ENCODE results near the gene LRRC72. TPM values are rescaled to one million over a fixed set of nuclear protein-coding genes. Genes with fewer than 3 reads are reported as not detected.

The LRRC72 gene
- total RNA-seq, 3 donors from 2014 or later (not counting 1 experiment from before 2014, with no cell fraction given), result not detected

DNA sequence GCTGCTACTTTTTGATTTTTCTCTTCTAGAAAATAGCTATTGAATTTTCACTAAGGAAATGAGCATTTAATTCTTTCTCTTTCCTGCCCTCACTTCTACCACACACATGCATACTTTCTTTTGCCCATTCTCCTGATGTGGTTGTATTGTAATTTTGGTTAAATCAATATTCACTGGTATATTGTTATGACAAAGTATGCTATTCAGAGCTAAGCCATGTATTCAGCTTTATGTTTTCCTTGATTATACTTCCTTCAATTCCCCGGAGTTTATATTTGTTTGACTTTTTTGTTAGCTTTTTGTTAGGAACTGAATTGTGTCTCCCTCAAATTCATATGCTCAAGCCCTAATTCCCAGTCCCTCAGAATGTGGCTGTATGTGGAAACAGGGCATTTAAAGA is 24.0 kb downstream of the LRRC72 start:
- ATAC-seq, result no peak
- TF ChIP-seq, protein P1, sequence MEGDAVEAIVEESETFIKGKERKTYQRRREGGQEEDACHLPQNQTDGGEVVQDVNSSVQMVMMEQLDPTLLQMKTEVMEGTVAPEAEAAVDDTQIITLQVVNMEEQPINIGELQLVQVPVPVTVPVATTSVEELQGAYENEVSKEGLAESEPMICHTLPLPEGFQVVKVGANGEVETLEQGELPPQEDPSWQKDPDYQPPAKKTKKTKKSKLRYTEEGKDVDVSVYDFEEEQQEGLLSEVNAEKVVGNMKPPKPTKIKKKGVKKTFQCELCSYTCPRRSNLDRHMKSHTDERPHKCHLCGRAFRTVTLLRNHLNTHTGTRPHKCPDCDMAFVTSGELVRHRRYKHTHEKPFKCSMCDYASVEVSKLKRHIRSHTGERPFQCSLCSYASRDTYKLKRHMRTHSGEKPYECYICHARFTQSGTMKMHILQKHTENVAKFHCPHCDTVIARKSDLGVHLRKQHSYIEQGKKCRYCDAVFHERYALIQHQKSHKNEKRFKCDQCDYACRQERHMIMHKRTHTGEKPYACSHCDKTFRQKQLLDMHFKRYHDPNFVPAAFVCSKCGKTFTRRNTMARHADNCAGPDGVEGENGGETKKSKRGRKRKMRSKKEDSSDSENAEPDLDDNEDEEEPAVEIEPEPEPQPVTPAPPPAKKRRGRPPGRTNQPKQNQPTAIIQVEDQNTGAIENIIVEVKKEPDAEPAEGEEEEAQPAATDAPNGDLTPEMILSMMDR (IDR thresholded peaks at IDR 0.05), result no peak
- no peaks in the 10 kb centered on the region for H3K36me3 Mint-ChIP-seq
- peaks cover 4 to 8% of the 10 kb centered on the region in 2 donors for H3K27me3 Mint-ChIP-seq (ENCODE audit: low read depth in 2 of 2)
- Histone ChIP-seq H3K27me3 (ENCODE audit: control insufficient read depth, insufficient read depth, low read length) (no peaks in the 10 kb centered on the region), H3K27ac (ENCODE audit: low read length) (no peak overlapping the region), H3K9me3 (ENCODE audit: control insufficient read depth, insufficient read depth, low read length) (no peaks in the 10 kb centered on the region), H3K4me1 (ENCODE audit: control insufficient read depth, insufficient read depth, low read length) (no peaks in the 10 kb centered on the region), H3K4me3 (ENCODE audit: low read length) (no peak overlapping the region), H3K36me3 (ENCODE audit: control insufficient read depth, insufficient read depth, low read length) (no peaks in the 10 kb centered on the region)
- intact Hi-C loops (cut with micrococcal nuclease), result no loop called here
- no peak overlapping the region for H3K27ac Mint-ChIP-seq
- no peak overlapping the region for H3K4me3 Mint-ChIP-seq
- DNase-seq, result no peak
- no peaks in the 10 kb centered on the region for H3K4me1 Mint-ChIP-seq
- no peaks in the 10 kb centered on the region for H3K9me3 Mint-ChIP-seq
- 100% methylated on average over 1 of the region's 1 CpG for WGBS (ENCODE audit: insufficient coverage)

- Histone ChIP-seq H3K9me3 (ENCODE audit: control insufficient read depth, insufficient read depth, low read length) (no peaks in the 10 kb centered on the region), H3K4me1 (ENCODE audit: control insufficient read depth, insufficient read depth, low read length) (no peaks in the 10 kb centered on the region), H3K27ac (ENCODE audit: low read length) (no peak overlapping the region), H3K4me3 (ENCODE audit: low read length) (no peak overlapping the region), H3K36me3 (ENCODE audit: control insufficient read depth, insufficient read depth, low read length) (no peaks in the 10 kb centered on the region), H3K27me3 (ENCODE audit: control insufficient read depth, insufficient read depth, low read length) (no peaks in the 10 kb centered on the region)
- intact Hi-C loops (cut with micrococcal nuclease), result no loop called here
- Mint-ChIP-seq H3K36me3 (no peaks in the 10 kb centered on the region), H3K27me3 (ENCODE audit: low read depth in 2 of 2) (peaks cover 4 to 8% of the 10 kb centered on the region in 2 donors), H3K9me3 (no peaks in the 10 kb centered on the region), H3K4me3 (no peak overlapping the region), H3K27ac (no peak overlapping the region), H3K4me1 (peaks cover 5% of the 10 kb centered on the region in 2 donors)
- WGBS (ENCODE audit: insufficient coverage), result 91% methylated on average over 10 of the region's 10 CpGs
- TF ChIP-seq, protein P1 (IDR thresholded peaks at IDR 0.05), result no peak
- DNase-seq (no peak), ATAC-seq (no peak)
Measured at GRCh38 chr7:16554518-16555236, 28.1 kb downstream of the LRRC72 start.

DNA sequence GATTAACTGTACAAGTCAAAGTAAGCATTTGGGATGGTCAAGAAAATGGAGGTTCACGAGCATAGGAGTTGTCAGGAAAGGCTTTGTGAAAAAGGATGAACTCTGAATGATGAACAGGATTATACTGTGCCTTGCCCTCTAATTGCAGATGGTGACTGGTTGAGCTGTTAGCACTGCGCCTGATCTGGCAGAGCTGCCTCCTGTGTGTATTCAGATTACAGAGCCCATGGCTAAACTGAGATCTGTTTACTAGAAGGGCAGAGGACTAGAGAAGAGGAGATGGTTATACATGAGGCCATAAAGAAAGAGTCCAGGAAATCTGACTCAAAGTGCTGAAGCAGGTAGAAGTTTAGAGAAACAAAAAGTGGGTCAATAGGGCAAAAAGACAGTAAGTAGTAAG is 29.7 kb downstream of the LRRC72 start:
- Mint-ChIP-seq H3K36me3 (no peaks in the 10 kb centered on the region), H3K9me3 (no peaks in the 10 kb centered on the region), H3K4me1 (peaks cover 5% of the 10 kb centered on the region in 2 donors), H3K4me3 (no peak overlapping the region), H3K27ac (no peak overlapping the region), H3K27me3 (ENCODE audit: low read depth in 2 of 2) (peaks cover 4% of the 10 kb centered on the region in 2 donors)
- Histone ChIP-seq H3K4me1 (ENCODE audit: control insufficient read depth, insufficient read depth, low read length) (no peaks in the 10 kb centered on the region), H3K36me3 (ENCODE audit: control insufficient read depth, insufficient read depth, low read length) (no peaks in the 10 kb centered on the region), H3K9me3 (ENCODE audit: control insufficient read depth, insufficient read depth, low read length) (no peaks in the 10 kb centered on the region), H3K27me3 (ENCODE audit: control insufficient read depth, insufficient read depth, low read length) (no peaks in the 10 kb centered on the region), H3K4me3 (ENCODE audit: low read length) (no peak overlapping the region), H3K27ac (ENCODE audit: low read length) (no peak overlapping the region)
- TF ChIP-seq, protein P1 (IDR thresholded peaks at IDR 0.05), result no peak
- intact Hi-C loops (cut with micrococcal nuclease), result no loop called here
- 95% methylated on average over 2 of the region's 2 CpGs for WGBS (ENCODE audit: insufficient coverage)
- ATAC-seq (no peak), DNase-seq (no peak)

Measured in natural killer cell (primary cell).